ENCODE measurements around the gene FHOD1.
A peak's percentile ranks its signal among the peaks of the same experiment; 100 is the strongest.

The FHOD1 gene

DNA sequence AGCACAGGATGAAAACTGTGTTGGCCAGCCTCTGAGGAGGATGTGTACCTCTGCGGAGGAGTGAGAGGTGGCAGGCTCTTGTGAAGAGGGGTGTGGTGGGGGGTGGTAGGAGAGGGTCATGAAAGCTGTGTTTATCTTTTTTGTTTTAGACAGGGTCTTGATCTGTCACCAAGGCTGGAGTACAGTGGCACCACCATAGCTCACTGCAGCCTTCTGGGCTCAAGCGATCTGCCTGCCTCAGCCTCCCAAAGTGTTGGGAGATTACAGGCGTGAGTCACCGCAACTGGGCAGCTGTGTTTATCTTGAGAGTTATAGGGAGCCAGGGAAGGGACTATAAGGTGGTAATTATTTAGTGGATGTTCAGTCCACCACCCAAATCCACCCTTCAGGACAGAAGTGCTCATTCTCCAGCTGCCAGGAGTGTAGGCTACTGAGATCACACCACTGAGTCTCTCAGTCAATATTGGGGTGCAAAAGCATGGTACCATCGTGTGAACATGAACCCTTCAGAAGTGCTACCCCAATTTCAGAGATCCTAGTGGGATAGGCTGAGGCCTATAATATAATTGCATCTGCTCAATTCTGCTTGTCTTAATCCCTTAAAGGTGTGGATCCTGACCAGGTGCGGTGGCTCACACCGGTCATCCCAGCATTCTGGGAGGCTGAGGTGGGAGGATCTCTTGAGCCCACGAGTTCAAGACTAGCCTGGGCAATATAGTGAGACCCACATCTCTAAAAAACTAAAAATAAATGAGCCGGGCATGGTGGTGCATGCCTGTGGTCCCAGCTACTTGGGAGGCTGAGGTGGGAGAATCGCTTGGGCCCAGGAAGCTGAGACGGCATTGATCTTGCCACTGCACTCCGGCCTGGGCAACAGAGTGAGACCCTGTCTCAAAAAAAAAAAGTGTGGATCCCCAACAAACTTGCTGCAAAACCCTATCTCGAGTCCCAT lies 56.6 kb downstream of the FHOD1 start:
- DNase-seq (ENCODE audit: low read depth in 2 of 2) = no peak

DNA sequence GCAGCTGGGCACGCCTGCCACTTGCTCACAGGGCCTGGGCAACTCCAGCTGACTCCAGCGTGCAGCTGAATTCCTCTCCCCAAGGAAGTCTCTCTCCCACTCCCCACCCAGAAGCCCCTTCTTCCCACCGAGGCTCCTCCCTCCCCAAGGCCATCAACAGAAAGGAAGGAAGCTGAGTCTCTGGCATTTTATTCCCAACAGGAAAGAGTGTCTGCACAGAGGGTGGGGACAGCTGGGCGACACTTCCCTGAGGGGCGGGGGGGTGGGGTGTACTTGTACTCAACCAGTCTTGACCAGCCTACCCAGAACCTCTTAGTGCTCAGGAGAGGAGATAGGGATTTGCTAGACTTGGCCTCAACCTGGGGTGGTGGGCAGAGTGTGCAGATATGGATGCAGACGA lies 57.2 kb downstream of the FHOD1 start, which contains the start of gene EXOC3L1:
EXOC3L1 (minus strand) TSS at position 96 of the 400 bp plus-strand sequence. CDS start 460 bp downstream, outside the sequence.
- no peak for DNase-seq (ENCODE audit: low read depth in 2 of 2)

DNA sequence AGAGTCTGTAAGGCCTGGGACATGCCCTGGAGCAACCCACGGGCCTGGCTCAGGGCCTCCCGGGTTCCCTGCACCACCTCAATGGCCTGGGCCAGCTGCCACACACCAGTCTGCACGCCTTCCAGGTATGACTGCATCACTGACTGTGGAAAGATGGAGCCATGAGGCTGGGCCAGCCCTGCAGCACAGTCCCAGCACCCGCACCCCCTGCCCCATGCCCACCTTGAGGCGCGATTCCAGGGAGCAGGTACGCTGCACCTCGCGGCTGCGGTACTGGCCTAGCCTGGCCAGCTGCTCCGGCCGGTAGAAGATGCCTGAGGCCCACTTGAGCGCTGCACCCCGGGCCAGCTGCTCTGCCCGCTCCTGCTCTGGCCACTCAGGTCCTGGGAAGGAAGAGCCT lies 58.5 kb downstream of the FHOD1 start:
- no peak for DNase-seq (ENCODE audit: low read depth in 2 of 2)

DNA sequence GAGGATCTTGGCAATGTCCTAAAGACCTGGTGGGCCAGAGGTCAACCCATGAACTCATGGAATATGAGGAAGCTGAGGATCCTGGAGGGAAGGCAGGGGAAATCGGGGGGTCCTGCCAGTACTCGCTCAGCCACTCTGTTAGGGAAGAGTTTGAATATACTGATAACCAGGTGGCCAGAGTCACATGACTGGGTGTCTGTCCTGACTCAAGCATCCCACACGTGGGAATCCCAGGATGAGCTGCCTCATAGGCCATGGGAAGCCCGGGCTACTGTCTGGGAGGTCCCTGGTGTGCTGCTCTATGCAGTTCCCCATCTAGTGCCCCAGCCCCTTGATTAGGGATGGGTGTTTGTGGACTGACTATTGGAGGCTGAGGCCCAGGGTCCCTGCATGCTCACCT lies 59.0 kb downstream of the FHOD1 start:
- DNase-seq (ENCODE audit: low read depth in 2 of 2) = no peak

DNA sequence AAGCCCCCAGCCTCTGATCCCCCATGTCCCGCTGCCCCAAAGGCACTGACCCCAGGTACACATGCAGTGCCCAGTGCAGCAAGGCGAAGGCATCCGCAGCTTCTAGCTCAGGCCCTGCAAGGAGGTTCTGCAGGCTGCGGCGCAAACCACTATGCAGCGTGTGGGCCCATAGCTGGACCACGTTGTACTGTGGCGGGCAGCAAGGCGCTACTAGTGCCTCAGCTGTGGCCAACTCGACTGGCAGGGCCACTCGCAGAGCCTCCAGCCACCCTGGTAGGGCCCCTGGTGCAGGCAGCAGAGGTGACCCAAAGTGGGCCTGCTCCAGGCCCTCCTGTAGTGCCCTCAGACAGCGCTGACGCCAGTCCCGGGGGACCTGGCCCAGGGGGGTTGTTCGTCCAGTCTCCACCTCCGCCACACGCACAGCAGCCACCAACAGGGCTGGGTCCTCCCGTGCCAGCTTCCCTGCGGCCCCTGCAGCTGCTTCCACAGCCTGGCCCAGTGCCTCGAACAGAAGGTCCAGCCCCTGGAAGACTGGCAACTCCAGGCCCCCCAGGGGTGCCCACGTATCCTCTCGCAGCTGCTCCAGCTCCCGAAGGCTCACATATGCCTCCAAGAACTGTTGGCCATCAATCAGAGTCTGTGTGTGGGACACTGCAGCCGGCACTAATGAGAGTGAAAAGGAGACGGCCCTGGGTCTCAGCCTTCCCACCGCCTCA lies 59.9 kb downstream of the FHOD1 start:
- DNase-seq (ENCODE audit: low read depth in 2 of 2) = no peak

DNA sequence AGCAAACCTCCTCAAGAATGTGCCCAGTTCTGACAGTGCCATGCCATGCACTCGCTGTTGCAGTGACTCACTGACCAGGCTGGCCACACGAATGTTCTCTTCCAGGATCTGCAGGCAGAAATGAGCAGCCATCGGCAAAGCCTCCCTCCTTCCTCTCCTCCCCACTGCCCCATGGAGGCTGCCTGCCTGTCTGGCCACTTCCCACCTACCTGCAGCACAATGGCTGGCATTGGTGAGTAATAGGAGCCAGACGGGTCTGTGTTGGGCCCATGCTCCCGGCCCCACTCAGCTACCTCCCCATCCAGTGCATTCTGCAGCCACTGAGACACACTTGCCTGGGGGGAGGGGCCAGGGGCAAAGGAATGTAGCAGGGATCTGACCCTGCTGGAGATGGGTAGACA lies 60.7 kb downstream of the FHOD1 start:
- no peak for DNase-seq (ENCODE audit: low read depth in 2 of 2)

DNA sequence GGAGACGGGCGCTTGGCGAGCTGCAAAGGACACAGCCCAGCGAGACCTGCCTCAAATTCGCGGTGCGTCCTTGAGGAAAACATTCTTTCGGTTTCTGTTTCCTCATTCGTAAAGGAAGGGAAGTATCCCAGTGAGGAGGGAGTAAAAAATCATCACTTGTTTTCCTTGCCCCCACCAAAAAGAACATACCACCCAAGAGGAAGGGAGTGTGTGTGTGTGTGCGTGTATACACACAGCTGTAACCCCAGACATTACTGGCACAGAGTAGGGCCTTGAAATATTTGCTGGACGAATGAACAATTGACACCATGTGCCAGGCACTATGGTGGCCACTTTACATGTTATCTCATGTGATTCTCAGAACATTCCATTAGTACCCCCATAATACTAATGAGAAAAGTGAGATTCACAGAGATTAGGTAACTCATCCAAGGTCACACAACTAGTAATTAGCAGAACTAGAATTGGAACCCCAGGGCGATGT lies 61.6 kb downstream of the FHOD1 start:
- no peak for DNase-seq (ENCODE audit: low read depth in 2 of 2)

DNA sequence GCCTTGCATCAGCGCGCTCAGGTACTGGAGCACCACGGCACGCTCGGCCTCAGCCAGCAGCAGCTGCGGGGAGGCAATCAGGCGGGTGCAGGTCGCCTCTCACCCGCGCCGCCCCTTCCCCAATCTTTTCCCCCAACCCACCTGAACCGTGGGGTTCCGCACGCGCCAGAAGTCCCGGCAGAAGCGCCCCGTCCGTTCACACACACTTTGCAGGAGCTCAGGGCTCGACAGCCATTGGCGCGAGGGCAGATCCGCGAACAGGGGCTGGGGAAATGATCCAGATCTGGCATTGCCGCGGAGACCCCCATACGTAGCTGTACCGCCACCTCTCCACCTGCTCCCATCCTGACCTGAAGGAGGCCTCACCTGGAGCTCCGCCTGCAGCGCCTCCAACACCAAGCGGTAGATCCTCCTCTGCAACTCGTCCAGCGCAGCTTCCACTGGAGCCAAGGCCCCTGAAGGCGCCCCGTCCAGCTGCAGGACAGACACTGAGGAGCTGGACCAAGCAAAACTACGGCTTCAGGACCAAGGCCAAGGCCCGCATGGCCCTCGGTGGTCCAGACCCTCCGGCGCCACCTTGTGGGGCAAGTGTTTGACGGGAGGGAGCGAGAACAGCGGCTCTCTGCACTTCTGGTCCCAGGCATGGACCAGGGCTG lies 62.2 kb downstream of the FHOD1 start:
- DNase-seq (ENCODE audit: low read depth in 2 of 2) = peak; percentile 81 to 87

DNA sequence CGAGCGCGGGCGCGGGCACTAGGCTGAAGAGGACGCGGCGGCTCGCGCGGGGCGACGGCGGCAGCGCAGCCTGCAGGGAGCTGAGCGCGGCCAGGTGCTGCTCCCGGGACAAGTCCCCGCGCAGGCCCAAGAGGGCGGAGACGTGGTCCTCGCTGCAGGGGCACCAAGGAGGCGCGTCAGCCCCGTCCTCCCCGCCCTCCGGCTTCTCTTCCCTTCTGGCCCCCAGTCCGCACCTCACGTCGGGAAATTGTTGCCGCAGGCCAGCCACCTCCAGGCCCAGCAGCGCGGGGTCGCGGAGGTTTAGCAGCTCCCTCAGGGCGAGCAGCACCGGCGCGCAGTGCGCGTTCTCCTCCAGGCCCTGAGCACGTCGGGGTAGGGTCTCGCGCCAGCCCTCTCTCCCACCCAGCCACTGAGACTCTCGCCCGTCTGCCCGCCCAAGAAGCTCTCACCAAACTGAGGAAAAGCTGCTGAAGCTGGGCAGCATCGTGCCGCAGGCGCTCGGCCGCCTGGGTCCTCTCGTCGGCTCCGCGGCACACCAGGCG lies 62.8 kb downstream of the FHOD1 start:
- no peak for DNase-seq (ENCODE audit: low read depth in 2 of 2)

DNA sequence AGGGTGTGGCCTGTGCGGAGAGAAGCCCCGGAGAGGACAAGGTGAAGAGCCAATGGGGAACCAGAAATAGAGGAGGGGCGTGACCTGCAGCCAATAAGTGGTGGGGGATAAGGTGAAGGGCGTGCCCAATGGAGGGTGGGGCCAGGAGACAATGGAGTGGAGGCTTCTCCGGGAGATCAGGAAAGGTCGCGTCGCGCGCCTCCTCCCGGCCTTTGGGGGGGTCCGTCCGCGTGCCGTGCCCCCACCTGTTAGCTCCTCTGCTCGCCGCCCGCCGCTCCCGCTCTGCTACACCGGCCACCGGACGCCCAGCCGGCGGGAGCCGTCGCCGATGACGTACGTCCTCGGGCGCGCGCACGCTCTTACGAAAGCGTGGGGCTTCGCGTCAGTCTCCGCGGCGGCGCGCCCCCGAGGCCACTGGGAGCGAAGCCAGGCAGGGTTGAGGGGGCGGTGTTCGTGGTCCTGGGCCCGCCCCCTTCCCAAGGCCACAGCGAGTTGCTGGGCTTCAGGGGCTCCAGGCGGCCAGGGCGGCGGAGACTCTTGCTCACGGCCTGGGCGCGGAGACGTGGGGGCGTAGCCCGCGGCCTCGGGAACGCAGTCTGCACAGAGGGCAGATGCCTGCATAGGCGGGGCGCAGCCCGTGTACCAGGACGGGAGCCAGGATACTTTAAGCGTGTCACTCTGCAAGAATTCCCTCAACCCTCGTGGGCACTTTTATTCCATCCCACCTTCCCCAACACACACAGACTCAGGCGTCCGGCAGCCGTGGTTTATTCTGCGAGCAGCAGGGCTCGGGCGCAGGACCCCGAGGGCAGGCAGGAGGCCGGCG lies 63.4 kb downstream of the FHOD1 start, which contains the start of gene MATCAP1:
MATCAP1 (minus strand) TSS at position 337 of the 826 bp plus-strand sequence. CDS start 3,353 bp downstream, outside the sequence.
- peak; percentile 87 to 92 for DNase-seq (ENCODE audit: low read depth in 2 of 2)

DNA sequence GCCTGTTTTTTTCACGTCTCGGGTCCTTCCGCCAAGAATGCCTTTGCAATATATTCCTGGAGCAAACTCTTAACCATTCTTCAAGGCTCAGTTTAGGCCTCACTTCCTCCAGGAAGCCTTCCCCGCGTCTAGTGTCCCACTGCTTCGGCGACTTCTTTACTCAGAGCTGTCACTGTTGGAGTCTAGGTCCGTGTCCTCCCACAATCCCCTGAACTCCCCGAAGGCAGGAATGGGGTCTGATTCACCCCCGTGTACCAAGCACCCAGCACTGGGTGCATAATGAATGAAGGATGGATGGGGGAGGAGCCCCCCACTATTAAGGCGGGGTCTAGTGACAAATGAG lies 64.0 kb downstream of the FHOD1 start:
- no peak for DNase-seq (ENCODE audit: low read depth in 2 of 2)

DNA sequence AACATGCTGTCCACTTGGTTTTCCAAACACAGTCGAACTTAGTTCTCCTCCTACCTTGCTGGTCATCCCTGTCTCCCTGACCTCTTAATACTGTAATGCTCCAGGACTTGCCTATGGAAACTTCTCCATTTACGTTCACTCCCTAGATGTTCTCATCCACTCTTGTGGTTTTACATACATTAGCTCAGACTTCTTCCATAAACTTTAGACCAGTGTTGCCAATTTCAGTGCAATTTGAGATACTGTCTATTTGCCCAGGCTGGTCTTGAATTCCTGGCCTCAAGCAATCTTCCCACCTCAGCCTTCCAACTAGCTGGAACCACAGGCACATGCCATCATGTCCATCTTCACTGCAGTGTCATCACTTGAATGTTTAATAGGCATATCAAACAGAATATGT lies 65.0 kb downstream of the FHOD1 start:
- DNase-seq (ENCODE audit: low read depth in 2 of 2) = no peak

DNA sequence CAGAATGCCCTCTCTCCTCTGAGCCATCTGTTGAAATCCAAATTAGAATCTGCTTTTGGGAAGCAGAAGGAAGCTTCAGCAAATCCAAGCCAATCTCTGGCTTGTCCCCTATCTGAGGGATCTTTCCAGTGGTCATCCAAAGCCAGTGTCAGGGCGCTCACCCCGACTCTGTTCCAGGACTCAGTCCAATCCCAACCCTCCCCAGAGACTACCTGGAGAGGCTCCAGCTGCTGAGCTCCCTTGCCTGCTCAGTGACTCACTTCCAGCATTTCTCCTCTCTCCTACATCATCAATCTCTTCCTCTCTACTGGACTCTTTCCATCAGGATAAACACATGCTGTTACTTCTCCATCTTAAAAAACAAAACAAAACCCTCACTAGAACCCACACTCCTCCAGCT lies 65.9 kb downstream of the FHOD1 start:
- DNase-seq (ENCODE audit: low read depth in 2 of 2) = no peak

DNA sequence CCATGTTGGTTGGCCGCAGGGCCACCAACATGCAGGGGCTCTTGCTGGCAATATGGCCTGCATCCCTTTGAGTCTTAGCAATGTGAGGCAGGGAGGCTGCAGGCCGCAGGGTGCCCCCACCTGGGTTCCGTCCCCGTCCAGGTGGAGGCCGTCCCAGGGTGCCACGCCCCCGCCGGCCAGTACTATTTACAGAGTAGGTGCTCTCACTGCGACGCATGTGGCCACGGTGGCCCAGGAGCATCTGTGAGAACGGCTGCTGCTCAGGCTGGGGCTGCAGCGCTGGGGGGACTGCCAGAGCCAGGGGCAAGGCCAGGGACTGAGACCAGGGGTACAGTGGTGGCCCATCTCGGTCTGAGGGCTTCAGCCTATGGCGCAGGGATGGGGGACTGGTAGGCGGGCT lies 67.1 kb downstream of the FHOD1 start:
- no peak for DNase-seq (ENCODE audit: low read depth in 2 of 2)

DNA sequence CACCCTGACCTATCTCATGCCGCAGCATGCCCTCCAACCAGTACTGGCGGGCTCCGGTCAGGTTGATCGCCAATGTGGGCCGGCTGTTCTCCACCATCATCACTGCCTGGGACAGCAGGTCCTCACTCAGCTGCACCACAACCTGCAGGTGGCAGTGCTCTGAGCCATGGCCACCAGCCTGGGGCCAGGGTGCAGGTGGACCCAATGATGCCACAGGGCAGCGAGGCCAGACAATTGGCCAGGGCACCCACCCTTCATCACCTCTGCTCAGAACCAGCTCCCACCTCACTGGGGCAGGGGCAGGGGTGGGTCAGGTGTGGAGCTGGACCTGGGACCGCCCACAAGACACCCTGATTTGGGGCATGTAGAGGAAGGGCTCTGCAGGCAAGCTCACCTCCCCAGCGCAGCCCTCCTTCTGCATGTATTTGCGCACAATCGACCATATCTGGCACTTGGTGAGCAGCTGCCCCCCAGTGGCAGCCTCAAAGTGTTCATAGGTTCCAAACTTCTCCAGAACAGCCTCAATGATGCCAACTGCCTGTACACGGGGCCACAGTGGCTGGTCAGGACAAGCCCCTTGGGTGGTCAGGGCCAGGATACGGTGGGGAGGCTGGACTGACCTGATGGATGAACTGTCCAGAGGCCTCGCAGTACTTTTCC lies 67.7 kb downstream of the FHOD1 start:
- no peak for DNase-seq (ENCODE audit: low read depth in 2 of 2)

All from activated CD4-positive, alpha-beta T cell treated with anti-CD3 and anti-CD28 coated beads for 24 hours (primary cell).